OCI-LY3 (cell line): ENCODE measurements around the gene ZMYND8.

ENCODE experiments used
- H2AFZ ChIP-seq: fragments of 200-600, 300-600 bp; shearing (Covaris generic); 2 replicates; pipeline ENCODE4 v1.6.0; 2014; ENCODE audit warnings: antibody characterized with exemption, low read depth, low read length
- H3K27ac ChIP-seq: fragments of 200-600, 300-600 bp; sonication (generic); 2 replicates; pipeline ENCODE4 v1.5.1; 2014; ENCODE audit warnings: mild to moderate bottlenecking, low read length, moderate library complexity, mixed read lengths
- H3K27me3 ChIP-seq: fragments of 200-600, 300-600 bp; sonication (generic); 2 replicates; pipeline ENCODE4 v1.6.1; 2014; ENCODE audit warnings: low read depth, low read length, mixed read lengths
- H3K36me3 ChIP-seq: fragments of 200-600, 300-600 bp; sonication (generic); replicated peaks from 2 replicates; pipeline ENCODE3; 2014; ENCODE audit warnings: low read depth, low read length, mixed read lengths
- H3K4me1 ChIP-seq: fragments of 300-600, 200-600 bp; sonication (generic); 2 replicates; pipeline ENCODE4 v1.6.1; 2014; ENCODE audit warnings: low read length, mixed read lengths
- H3K4me2 ChIP-seq: fragments of 200-600, 300-600 bp; sonication (generic); 2 replicates; pipeline ENCODE4 v1.6.1; 2014; ENCODE audit warnings: low read length, mixed read lengths
- H3K4me3 ChIP-seq: fragments of 300-600, 200-600 bp; sonication (generic); 2 replicates; pipeline ENCODE4 v1.5.1; 2014; ENCODE audit warnings: antibody characterized with exemption, mild to moderate bottlenecking, low read length, moderate library complexity
- H3K79me2 ChIP-seq: fragments of 300-600, 200-600 bp; shearing (Covaris generic); 2 replicates; pipeline ENCODE4 v1.6.1; 2014; ENCODE audit warnings: mild to moderate bottlenecking, low read length, mixed read lengths
- H3K9ac ChIP-seq: fragments of 300-600, 200-600 bp; shearing (Covaris generic); 2 replicates; pipeline ENCODE4 v1.6.0; 2014; ENCODE audit warnings: mild to moderate bottlenecking, low read length, moderate library complexity
- H3K9me3 ChIP-seq: fragments of 200-600, 300-600 bp; shearing (Covaris generic); 2 replicates; pipeline ENCODE4 v1.6.1; 2014; ENCODE audit warnings: low read length, mixed read lengths; ENCODE audit not compliant: insufficient read depth
- H4K20me1 ChIP-seq: fragments of 200-600, 300-600 bp; sonication (generic); 2 replicates; pipeline ENCODE4 v1.6.1; 2016; ENCODE audit warnings: low read length, mixed read lengths; ENCODE audit not compliant: insufficient read depth
- CTCF ChIP-seq: fragments of 200-600, 300-600 bp; sonication (generic); IDR thresholded peaks from 2 replicates; pipeline ENCODE4 v1.5.1; 2014; ENCODE audit warnings: antibody characterized with exemption, low read length, low read depth
- EZH2phosphoT487 ChIP-seq: fragments of 200-600 bp; shearing (Covaris generic); IDR thresholded peaks from 2 replicates; pipeline ENCODE4 v1.6.1; 2018; ENCODE audit warnings: antibody characterized with exemption, mixed run types, low read depth

ZMYND8 gene

GRCh38 chr20:47239719-47240067, 116.8 kb downstream of the ZMYND8 start:
- no peak overlapping the region for H3K27ac ChIP-seq

GRCh38 chr20:47238780-47239718, 117.5 kb downstream of the ZMYND8 start:
- H3K27ac ChIP-seq = no peak overlapping the region
- TF ChIP-seq CTCF = no peak
- TF ChIP-seq EZH2phosphoT487 = no peak
- no peak overlapping the region for H3K4me3 ChIP-seq
- peaks cover 31% of the 10 kb centered on the region for H3K36me3 ChIP-seq
- no peak overlapping the region for H2AFZ ChIP-seq
- no peaks in the 10 kb centered on the region for H3K4me1 ChIP-seq
- no peaks in the 10 kb centered on the region for H4K20me1 ChIP-seq
- H3K27me3 ChIP-seq = no peaks in the 10 kb centered on the region
- no peaks in the 10 kb centered on the region for H3K9me3 ChIP-seq
- no peaks in the 10 kb centered on the region for H3K79me2 ChIP-seq
- H3K4me2 ChIP-seq = no peak overlapping the region
- H3K9ac ChIP-seq = no peak overlapping the region

More at GRCh38 chr20:47239719-47240067, 116.8 kb downstream of the ZMYND8 start:
- no peaks in the 10 kb centered on the region for H3K27me3 ChIP-seq
- no peaks in the 10 kb centered on the region for H3K9me3 ChIP-seq
- H3K79me2 ChIP-seq = no peaks in the 10 kb centered on the region
- no peak overlapping the region for H3K4me2 ChIP-seq
- no peak overlapping the region for H3K9ac ChIP-seq
- TF ChIP-seq CTCF = no peak
- no peak for TF ChIP-seq EZH2phosphoT487
- no peak overlapping the region for H3K4me3 ChIP-seq
- H2AFZ ChIP-seq = no peak overlapping the region
- H3K36me3 ChIP-seq = peaks cover 27% of the 10 kb centered on the region
- H3K4me1 ChIP-seq = no peaks in the 10 kb centered on the region
- no peaks in the 10 kb centered on the region for H4K20me1 ChIP-seq

GRCh38 chr20:47237715-47238114, 118.8 kb downstream of the ZMYND8 start:
- Histone ChIP-seq H4K20me1 (no peaks in the 10 kb centered on the region), H3K9me3 (no peaks in the 10 kb centered on the region), H3K27ac (no peak overlapping the region), H2AFZ (no peak overlapping the region), H3K36me3 (peaks cover 34% of the 10 kb centered on the region), H3K4me2 (no peak overlapping the region), H3K27me3 (no peaks in the 10 kb centered on the region), H3K4me1 (no peaks in the 10 kb centered on the region), H3K4me3 (no peak overlapping the region), H3K9ac (no peak overlapping the region), H3K79me2 (no peaks in the 10 kb centered on the region)
- TF ChIP-seq CTCF (no peak), EZH2phosphoT487 (no peak)

- H3K9me3 ChIP-seq = no peaks in the 10 kb centered on the region
- TF ChIP-seq EZH2phosphoT487 (no peak), CTCF (no peak)
- H3K4me1 ChIP-seq = no peaks in the 10 kb centered on the region
- no peak overlapping the region for H3K9ac ChIP-seq
- H3K4me3 ChIP-seq = no peak overlapping the region
- peaks cover 37% of the 10 kb centered on the region for H3K36me3 ChIP-seq
- H3K27me3 ChIP-seq = no peaks in the 10 kb centered on the region
- H3K79me2 ChIP-seq = no peaks in the 10 kb centered on the region
- H2AFZ ChIP-seq = no peak overlapping the region
- no peak overlapping the region for H3K4me2 ChIP-seq
- H4K20me1 ChIP-seq = no peaks in the 10 kb centered on the region
- no peak overlapping the region for H3K27ac ChIP-seq
Measured at GRCh38 chr20:47236639-47236900, 119.9 kb downstream of the ZMYND8 start.
